Activated T-helper 1 cell treated with anti-CD3 and anti-CD28 coated beads, Interleukin-12 subunit alpha, Interleukin-12 subunit beta, Interleukin-2, Interleukin-4 antibody, amounts not matched to agents 30 ng/mL and 10 ng/mL and 1 ng/mL, durations not matched to agents 14 hours and 24 hours and 36 hours (primary cell): ENCODE measurements around the gene NAT14. TPM values are rescaled to one million over a fixed set of nuclear protein-coding genes. Genes with fewer than 3 reads are reported as not detected.

Source experiments
- DNase-seq: peaks from one replicate; pipeline ENCODE4 v3.0.0; 2021; ENCODE audit warnings: low spot score
- H3K27ac Mint-ChIP-seq: one replicate; pipeline ENCODE4 v1.8.0; 2021; ENCODE audit warnings: mild to moderate bottlenecking, mixed read lengths
- H3K27me3 Mint-ChIP-seq: one replicate; pipeline ENCODE4 v1.8.0; 2022; ENCODE audit warnings: mild to moderate bottlenecking, moderate library complexity, mixed read lengths; ENCODE audit not compliant: insufficient read depth
- H3K36me3 Mint-ChIP-seq: one replicate; pipeline ENCODE4 v1.8.0; 2021; ENCODE audit warnings: low read depth, mixed read lengths
- H3K4me1 Mint-ChIP-seq: one replicate; pipeline ENCODE4 v1.8.0; 2021; ENCODE audit warnings: low read depth, mixed read lengths
- H3K4me3 Mint-ChIP-seq: one replicate; pipeline ENCODE4 v1.8.0; 2021; ENCODE audit warnings: mild to moderate bottlenecking, moderate library complexity, mixed read lengths
- H3K9me3 Mint-ChIP-seq: one replicate; pipeline ENCODE4 v1.8.0; 2021; ENCODE audit warnings: mixed read lengths
- intact Hi-C: fragments of 100-400 bp; cut with micrococcal nuclease; formaldehyde crosslinking; loops from one replicate; pipeline ENCODE4 v1.15.1; 2024
- total RNA-seq: library from RNA; stranded (reverse); gene quantifications from 2 replicates; pipeline ENCODE4 v1.2.3, GENCODE V29; 2022

The NAT14 gene
- total RNA-seq, 1 donor from 2014 or later = 26.1 TPM

- H3K4me1 Mint-ChIP-seq = peaks cover 10% of the 10 kb centered on the region
- H3K27me3 Mint-ChIP-seq = peaks cover 2% of the 10 kb centered on the region
- H3K27ac Mint-ChIP-seq = no peak overlapping the region
- H3K9me3 Mint-ChIP-seq = no peaks in the 10 kb centered on the region
- intact Hi-C loops = no loop called here
- no peaks in the 10 kb centered on the region for H3K36me3 Mint-ChIP-seq
- no peak overlapping the region for H3K4me3 Mint-ChIP-seq
- DNase-seq = no peak
Measured at GRCh38 chr19:55466241-55466614, 18.8 kb upstream of the NAT14 start.

GRCh38 chr19:55467236-55468053 is 17.5 kb upstream of the NAT14 start:
- intact Hi-C loops = loop anchor here (1.0 kb wide), 2 partner anchors 9 to 37 kb away; partner anchors contain the start of gene ZNF628
- Mint-ChIP-seq H3K4me1 (peaks cover 5% of the 10 kb centered on the region), H3K4me3 (no peak overlapping the region), H3K27ac (no peak overlapping the region), H3K9me3 (no peaks in the 10 kb centered on the region), H3K36me3 (no peaks in the 10 kb centered on the region), H3K27me3 (peaks cover 2% of the 10 kb centered on the region)
- peak; percentile 62 for DNase-seq

- H3K27ac Mint-ChIP-seq = no peak overlapping the region
- H3K36me3 Mint-ChIP-seq = no peaks in the 10 kb centered on the region
- peaks cover 2% of the 10 kb centered on the region for H3K27me3 Mint-ChIP-seq
- no peaks in the 10 kb centered on the region for H3K9me3 Mint-ChIP-seq
- intact Hi-C loops = no loop called here
- no peak for DNase-seq
- peaks cover 5% of the 10 kb centered on the region for H3K4me1 Mint-ChIP-seq
- no peak overlapping the region for H3K4me3 Mint-ChIP-seq
Measured at GRCh38 chr19:55468054-55468393, 17.0 kb upstream of the NAT14 start.

GRCh38 chr19:55471266-55471665 is 13.7 kb upstream of the NAT14 start:
- H3K9me3 Mint-ChIP-seq = no peaks in the 10 kb centered on the region
- peaks cover 5% of the 10 kb centered on the region for H3K4me1 Mint-ChIP-seq
- no peak overlapping the region for H3K27ac Mint-ChIP-seq
- no peaks in the 10 kb centered on the region for H3K36me3 Mint-ChIP-seq
- H3K27me3 Mint-ChIP-seq = peaks cover 4% of the 10 kb centered on the region
- DNase-seq = no peak
- no peak overlapping the region for H3K4me3 Mint-ChIP-seq
- intact Hi-C loops = no loop called here

DNA sequence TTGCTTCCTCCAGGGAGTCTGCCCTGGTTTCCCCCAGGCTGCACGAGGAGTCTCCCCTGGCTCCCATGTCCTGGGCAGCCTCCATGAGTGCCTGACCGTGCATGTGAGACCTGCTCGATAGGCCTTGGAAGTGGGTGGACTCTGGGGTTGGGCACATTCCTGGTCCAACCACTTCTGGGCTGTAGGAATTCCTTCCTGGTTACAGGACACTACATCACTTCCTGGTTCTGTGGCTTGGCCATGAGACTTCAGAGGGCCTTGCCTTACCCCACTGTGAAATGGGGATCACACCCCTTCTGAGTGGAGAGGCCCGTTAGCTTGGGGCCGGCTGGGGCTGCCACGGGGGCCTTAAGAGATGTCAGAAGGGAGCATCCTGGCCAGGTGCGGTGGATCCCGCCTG is 12.5 kb upstream of the NAT14 start:
- no peak for DNase-seq
- no peaks in the 10 kb centered on the region for H3K9me3 Mint-ChIP-seq
- peaks cover 4% of the 10 kb centered on the region for H3K27me3 Mint-ChIP-seq
- no peak overlapping the region for H3K27ac Mint-ChIP-seq
- no peaks in the 10 kb centered on the region for H3K36me3 Mint-ChIP-seq
- H3K4me1 Mint-ChIP-seq = peaks cover 5% of the 10 kb centered on the region
- intact Hi-C loops = no loop called here
- H3K4me3 Mint-ChIP-seq = no peak overlapping the region

DNA sequence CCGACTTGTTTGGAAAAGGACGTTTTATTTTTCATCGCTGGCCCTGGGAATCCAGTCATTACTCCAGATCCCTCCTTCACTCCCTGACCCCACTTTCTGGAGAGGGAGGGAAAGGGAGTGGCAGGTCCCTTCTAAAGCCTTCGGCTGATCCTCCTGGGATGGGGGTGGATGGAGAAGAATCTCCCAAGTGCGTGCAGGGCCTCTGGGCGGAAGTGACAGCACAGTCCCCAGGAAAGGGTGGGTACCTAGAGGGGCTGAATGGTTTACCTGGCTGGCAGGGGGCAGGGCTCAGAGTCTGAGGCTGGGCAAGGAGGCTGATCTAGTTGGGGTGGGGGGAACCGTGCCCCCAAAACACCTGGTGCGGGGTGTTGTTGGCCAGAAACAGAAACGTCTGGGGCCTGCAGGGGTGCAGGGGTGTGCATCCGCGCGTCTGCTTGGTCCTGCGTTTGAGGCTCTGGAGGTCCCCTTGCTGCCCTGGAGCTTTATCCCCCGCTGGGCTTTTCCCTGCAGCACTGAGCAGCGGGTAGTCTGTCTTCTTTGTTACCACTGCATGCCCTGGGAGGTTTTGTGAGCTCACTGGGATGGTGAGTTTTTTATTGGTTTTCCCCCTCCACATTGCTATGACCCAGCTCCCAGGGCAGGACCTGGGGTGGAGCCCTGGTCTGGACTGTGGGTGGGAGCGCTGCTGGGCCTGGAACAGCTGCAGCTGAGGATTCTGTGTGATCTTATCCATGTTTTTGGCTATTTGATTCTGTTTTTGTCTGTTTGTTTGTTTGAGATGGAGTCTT is 11.6 kb upstream of the NAT14 start:
- peaks cover 2% of the 10 kb centered on the region for H3K27me3 Mint-ChIP-seq
- no peak overlapping the region for H3K27ac Mint-ChIP-seq

GRCh38 chr19:55474269-55475265 is 10.4 kb upstream of the NAT14 start:
- no peaks in the 10 kb centered on the region for H3K9me3 Mint-ChIP-seq
- intact Hi-C loops = loop anchor here (1.0 to 5.0 kb wide), 2 partner anchors 226 to 1093 kb away; partner anchors contain the start of gene ZNF470
- H3K27ac Mint-ChIP-seq = no peak overlapping the region
- H3K36me3 Mint-ChIP-seq = no peaks in the 10 kb centered on the region
- peaks cover 18% of the 10 kb centered on the region for H3K4me1 Mint-ChIP-seq
- H3K27me3 Mint-ChIP-seq = peaks cover 2% of the 10 kb centered on the region
- no peak for DNase-seq
- no peak overlapping the region for H3K4me3 Mint-ChIP-seq

More for the DNA sequence above, 11.6 kb upstream of the NAT14 start:
- Mint-ChIP-seq H3K4me3 (no peak overlapping the region), H3K4me1 (peaks cover 9% of the 10 kb centered on the region), H3K9me3 (no peaks in the 10 kb centered on the region), H3K36me3 (no peaks in the 10 kb centered on the region)
- intact Hi-C loops = loop anchor here (1.0 kb wide), 1 partner anchor 225 kb away; no protein-coding TSS in a partner anchor
- no peak for DNase-seq

- no peaks in the 10 kb centered on the region for H3K36me3 Mint-ChIP-seq
- H3K4me3 Mint-ChIP-seq = peak within 1 kb of the TSS; percentile 91
- H3K9me3 Mint-ChIP-seq = no peaks in the 10 kb centered on the region
- DNase-seq = peak; percentile 96
- peaks cover 18% of the 10 kb centered on the region for H3K4me1 Mint-ChIP-seq
- H3K27ac Mint-ChIP-seq = peak within 1 kb of the TSS; percentile 79
- intact Hi-C loops = loop anchor here (1.0 to 5.0 kb wide), 16 partner anchors 9 to 1091 kb away; partner anchors contain the start of genes FIZ1, HSPBP1, ISOC2 and KMT5C
- peaks cover 2% of the 10 kb centered on the region for H3K27me3 Mint-ChIP-seq
Measured at GRCh38 chr19:55476100-55476775, 8.8 kb upstream of the NAT14 start, which contains the start of gene ZNF628. Gene ZNF628, plus strand, starts transcription at chr19:55476617. Its CDS starts 3,294 bp downstream, at chr19:55479911.

- Mint-ChIP-seq H3K4me1 (peaks cover 18% of the 10 kb centered on the region), H3K4me3 (peak overlapping the region; percentile 91), H3K27ac (peak overlapping the region; percentile 27), H3K9me3 (no peaks in the 10 kb centered on the region), H3K36me3 (no peaks in the 10 kb centered on the region), H3K27me3 (peaks cover 2% of the 10 kb centered on the region)
- intact Hi-C loops = loop anchor here (1.0 to 5.0 kb wide), 4 partner anchors 27 to 1089 kb away; partner anchors contain the start of genes PPP1R12C and ZNF470
- no peak for DNase-seq
Measured at GRCh38 chr19:55477905-55478304, 7.1 kb upstream of the NAT14 start.

GRCh38 chr19:55478364-55478763 is 6.6 kb upstream of the NAT14 start:
- Mint-ChIP-seq H3K4me1 (peaks cover 18% of the 10 kb centered on the region), H3K36me3 (no peaks in the 10 kb centered on the region), H3K4me3 (peak overlapping the region; percentile 91), H3K9me3 (no peaks in the 10 kb centered on the region), H3K27ac (no peak overlapping the region), H3K27me3 (no peaks in the 10 kb centered on the region)
- DNase-seq = no peak
- intact Hi-C loops = loop anchor here (5.0 kb wide), 1 partner anchor 1089 kb away; the partner anchor contains the start of gene ZNF470

- no peaks in the 10 kb centered on the region for H3K36me3 Mint-ChIP-seq
- H3K27me3 Mint-ChIP-seq = no peaks in the 10 kb centered on the region
- no peak overlapping the region for H3K27ac Mint-ChIP-seq
- H3K4me1 Mint-ChIP-seq = peaks cover 18% of the 10 kb centered on the region
- H3K4me3 Mint-ChIP-seq = peak overlapping the region; percentile 9
- no peaks in the 10 kb centered on the region for H3K9me3 Mint-ChIP-seq
- DNase-seq = no peak
- intact Hi-C loops = loop anchor here (5.0 kb wide), 1 partner anchor 1088 kb away; the partner anchor contains the start of gene ZNF470
Measured at GRCh38 chr19:55479045-55479444, 5.9 kb upstream of the NAT14 start.
